Hepatocyte (in vitro differentiated cells): Measurements from ENCODE around the gene CHKA. TPM values are rescaled to one million over a fixed set of nuclear protein-coding genes. Genes with fewer than 3 reads are reported as not detected.
A peak's percentile ranks its signal among the peaks of the same experiment; 100 is the strongest.

ENCODE experiments used
- DNase-seq: peaks from one replicate; pipeline ENCODE4 v3.0.0-alpha.2; 2016; ENCODE audit warnings: low spot score
- H2AFZ ChIP-seq: fragments of 200-600 bp; sonication (generic); 2 replicates; pipeline ENCODE4 v1.6.0; 2016; ENCODE audit warnings: antibody characterized with exemption, mild to moderate bottlenecking
- H3K27ac ChIP-seq: fragments of 200-600 bp; sonication (generic); 2 replicates; pipeline ENCODE4 v1.5.1; 2016; ENCODE audit warnings: mild to moderate bottlenecking
- H3K27me3 ChIP-seq: fragments of 200-600 bp; sonication (generic); 2 replicates; pipeline ENCODE4 v1.6.1; 2016
- H3K36me3 ChIP-seq: fragments of 200-600 bp; sonication (generic); replicated peaks from 2 replicates; pipeline ENCODE4 v1.5.1; 2016; ENCODE audit warnings: low read depth; ENCODE audit not compliant: insufficient read depth
- H3K4me1 ChIP-seq: fragments of 200-600 bp; sonication (generic); 2 replicates; pipeline ENCODE4 v1.5.1; 2016; ENCODE audit warnings: mild to moderate bottlenecking, moderate library complexity; ENCODE audit not compliant: insufficient read depth
- H3K4me2 ChIP-seq: fragments of 200-600 bp; sonication (generic); 2 replicates; pipeline ENCODE4 v1.6.0; 2016
- H3K4me3 ChIP-seq: fragments of 200-600 bp; sonication (generic); 2 replicates; pipeline ENCODE4 v1.5.1; 2016; ENCODE audit warnings: mild to moderate bottlenecking
- H3K79me2 ChIP-seq: fragments of 200-600 bp; sonication (generic); 2 replicates; pipeline ENCODE4 v1.6.0; 2017; ENCODE audit warnings: mild to moderate bottlenecking
- H3K9me2 ChIP-seq: fragments of 200-600 bp; sonication (generic); replicated peaks from 2 replicates; pipeline ENCODE4 v1.6.0; 2017; ENCODE audit warnings: mild to moderate bottlenecking; ENCODE audit not compliant: insufficient read depth
- H3K9me3 ChIP-seq: fragments of 200-600 bp; sonication (generic); 2 replicates; pipeline ENCODE4 v1.5.1; 2016; ENCODE audit warnings: low read depth, mild to moderate bottlenecking
- H4K20me1 ChIP-seq: fragments of 200-600 bp; sonication (generic); 2 replicates; pipeline ENCODE4 v1.6.0; 2016; ENCODE audit warnings: mild to moderate bottlenecking; ENCODE audit not compliant: insufficient read depth, poor library complexity, severe bottlenecking
- EZH2 ChIP-seq: fragments of 200-600 bp; sonication (generic); IDR thresholded peaks from 2 replicates; pipeline ENCODE4 v1.6.1; 2016; ENCODE audit warnings: antibody characterized with exemption, mild to moderate bottlenecking, borderline replicate concordance
- EZH2phosphoT487 ChIP-seq: fragments of 200-600 bp; sonication (generic); IDR thresholded peaks from one replicate; pipeline ENCODE4 v1.6.1; 2018; ENCODE audit warnings: antibody characterized with exemption, mild to moderate bottlenecking, low read depth, moderate library complexity; ENCODE audit not compliant: unreplicated experiment, severe bottlenecking
- WGBS: methylation state at CpG from one replicate; pipeline ENCODE4 v1.1.6; 2016; ENCODE audit warnings: low lambda C conversion rate; ENCODE audit errors: missing lambda C conversion rate; 5-methylcytosine and 5-hydroxymethylcytosine counted together
- polyA plus RNA-seq: library from polyadenylated mRNA; unstranded; fragments of >200 nt; fragmentation: Nextera tagmentation; extraction: Ambion mirVana; gene quantifications from 2 replicates; pipeline ENCODE4 v1.2.1, GENCODE V29; 2016
- total RNA-seq: library from RNA; depleted of rRNA; stranded (reverse); fragments of >200 nt; gene quantifications from 2 replicates; pipeline ENCODE4 v1.2.3, GENCODE V29; 2014
- TF ChIP-seq, protein P1 (sequence below): fragments of 200-600 bp; sonication (generic); IDR thresholded peaks from 2 replicates; pipeline ENCODE4 v1.5.1; 2016; ENCODE audit warnings: antibody characterized with exemption, mild to moderate bottlenecking; ENCODE audit not compliant: poor library complexity

The CHKA gene
- total and polyA plus RNA-seq, 2 experiments from 2014 or later: 70.0 to 117 TPM

DNA sequence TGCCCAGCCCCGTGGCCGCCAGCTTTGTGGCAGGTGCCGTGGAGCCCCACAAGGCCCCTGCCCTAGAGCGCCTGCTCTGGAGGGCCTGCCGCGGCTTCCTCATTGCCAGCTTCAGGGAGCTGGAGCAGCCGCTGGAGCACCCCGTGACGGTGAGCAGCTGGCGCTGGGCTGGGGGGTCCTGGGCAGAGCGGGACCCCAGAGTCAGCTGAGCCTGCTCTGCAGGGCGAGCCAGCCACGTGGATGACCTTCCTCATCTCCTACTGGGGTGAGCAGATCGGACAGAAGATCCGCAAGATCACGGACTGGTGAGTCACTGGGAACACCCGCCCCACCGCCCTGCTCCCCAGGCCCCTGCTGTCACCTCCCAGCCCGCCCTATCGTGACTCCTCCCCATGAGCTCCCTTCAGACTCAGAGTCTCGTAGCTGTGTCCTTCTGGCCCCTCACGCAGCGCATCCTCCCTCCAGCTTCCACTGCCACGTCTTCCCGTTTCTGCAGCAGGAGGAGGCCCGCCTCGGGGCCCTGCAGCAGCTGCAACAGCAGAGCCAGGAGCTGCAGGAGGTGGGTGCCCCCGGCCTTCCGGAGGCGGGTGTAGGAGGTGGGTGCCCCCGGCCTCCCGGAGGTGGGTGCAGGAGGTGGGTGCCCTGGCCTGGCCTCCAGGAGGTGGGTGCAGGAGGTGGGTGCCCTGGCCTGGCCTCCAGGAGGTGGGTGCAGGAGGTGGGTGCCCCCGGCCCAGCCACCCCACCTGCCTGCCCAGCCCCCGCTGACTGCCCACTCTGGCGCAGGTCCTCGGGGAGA is 77.6 kb downstream of the CHKA start:
- H3K36me3 ChIP-seq: no peaks in the 10 kb centered on the region

DNA sequence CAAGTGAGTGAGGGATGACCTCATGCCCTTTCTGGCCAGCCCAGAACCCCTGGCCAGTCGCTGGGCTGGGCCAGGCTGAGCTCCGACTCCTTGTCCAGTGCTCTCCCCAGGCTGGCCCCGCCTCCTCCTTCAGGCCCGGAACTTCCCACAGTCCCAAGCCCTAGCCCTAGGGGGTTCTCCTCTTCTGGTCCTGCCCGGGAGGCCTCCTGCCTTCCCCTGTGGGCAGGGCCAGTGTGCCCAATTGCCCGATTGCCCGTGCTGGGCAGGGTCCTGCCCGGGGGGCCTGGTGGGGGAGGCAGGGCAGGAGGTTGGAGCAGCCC is 78.2 kb downstream of the CHKA start:
- H3K79me2 ChIP-seq: peaks cover 7% of the 10 kb centered on the region

More for the DNA sequence above, 77.6 kb downstream of the CHKA start:
- Histone ChIP-seq H4K20me1 (no peaks in the 10 kb centered on the region), H3K4me2 (peak overlapping the region; percentile 25), H3K27me3 (no peaks in the 10 kb centered on the region), H3K79me2 (peaks cover 3% of the 10 kb centered on the region), H3K4me1 (peaks cover 18% of the 10 kb centered on the region), H3K9me3 (no peaks in the 10 kb centered on the region), H3K27ac (peak overlapping the region; percentile 57), H3K9me2 (no peaks in the 10 kb centered on the region), H2AFZ (no peak overlapping the region), H3K4me3 (no peak overlapping the region)
- no peak for TF ChIP-seq EZH2phosphoT487
- TF ChIP-seq EZH2: no peak
- TF ChIP-seq, protein P1, sequence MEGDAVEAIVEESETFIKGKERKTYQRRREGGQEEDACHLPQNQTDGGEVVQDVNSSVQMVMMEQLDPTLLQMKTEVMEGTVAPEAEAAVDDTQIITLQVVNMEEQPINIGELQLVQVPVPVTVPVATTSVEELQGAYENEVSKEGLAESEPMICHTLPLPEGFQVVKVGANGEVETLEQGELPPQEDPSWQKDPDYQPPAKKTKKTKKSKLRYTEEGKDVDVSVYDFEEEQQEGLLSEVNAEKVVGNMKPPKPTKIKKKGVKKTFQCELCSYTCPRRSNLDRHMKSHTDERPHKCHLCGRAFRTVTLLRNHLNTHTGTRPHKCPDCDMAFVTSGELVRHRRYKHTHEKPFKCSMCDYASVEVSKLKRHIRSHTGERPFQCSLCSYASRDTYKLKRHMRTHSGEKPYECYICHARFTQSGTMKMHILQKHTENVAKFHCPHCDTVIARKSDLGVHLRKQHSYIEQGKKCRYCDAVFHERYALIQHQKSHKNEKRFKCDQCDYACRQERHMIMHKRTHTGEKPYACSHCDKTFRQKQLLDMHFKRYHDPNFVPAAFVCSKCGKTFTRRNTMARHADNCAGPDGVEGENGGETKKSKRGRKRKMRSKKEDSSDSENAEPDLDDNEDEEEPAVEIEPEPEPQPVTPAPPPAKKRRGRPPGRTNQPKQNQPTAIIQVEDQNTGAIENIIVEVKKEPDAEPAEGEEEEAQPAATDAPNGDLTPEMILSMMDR: no peak
- 87% methylated on average over 19 of the region's 36 CpGs for WGBS
- DNase-seq: peak; percentile 74

DNA sequence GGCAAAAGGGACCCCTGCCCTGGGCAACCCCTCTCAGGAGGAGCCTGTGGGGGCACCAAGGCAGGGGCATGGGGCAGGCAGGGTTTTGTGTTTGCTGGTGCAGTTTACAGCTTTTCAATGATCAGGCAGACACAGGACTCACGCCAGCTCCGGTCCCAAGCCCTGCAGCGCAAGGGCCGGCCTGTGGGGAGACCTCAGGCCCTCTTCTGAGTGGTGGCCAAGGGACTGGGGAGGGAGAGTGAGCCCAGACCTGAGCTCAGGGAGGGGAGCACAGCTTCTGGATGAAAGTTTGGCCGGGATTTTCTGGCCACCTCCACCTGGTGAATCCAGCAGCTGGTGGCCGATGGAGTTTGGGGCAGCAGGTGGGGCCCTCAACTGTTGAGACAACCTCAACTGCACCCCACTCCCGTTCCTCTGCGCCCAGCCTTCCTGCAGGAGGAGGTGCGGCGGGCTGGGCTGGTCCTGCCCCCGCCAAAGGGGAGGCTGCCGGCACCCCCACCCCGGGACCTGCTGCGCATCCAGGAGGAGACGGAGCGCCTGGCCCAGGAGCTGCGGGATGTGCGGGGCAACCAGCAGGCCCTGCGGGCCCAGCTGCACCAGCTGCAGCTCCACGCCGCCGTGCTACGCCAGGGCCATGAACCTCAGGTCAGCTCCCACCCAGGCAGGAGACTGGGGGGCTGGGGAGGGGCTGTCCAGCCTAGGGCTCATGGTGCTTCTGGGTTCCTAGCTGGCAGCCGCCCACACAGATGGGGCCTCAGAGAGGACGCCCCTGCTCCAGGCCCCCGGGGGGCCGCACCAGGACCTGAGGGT is 78.8 kb downstream of the CHKA start:
- no peak overlapping the region for H3K4me2 ChIP-seq
- no peak for TF ChIP-seq EZH2phosphoT487
- TF ChIP-seq EZH2: no peak
- TF ChIP-seq, protein P1: no peak
- H3K9me3 ChIP-seq: no peaks in the 10 kb centered on the region
- 93% methylated on average over 23 of the region's 27 CpGs for WGBS
- no peaks in the 10 kb centered on the region for H4K20me1 ChIP-seq
- H3K27ac ChIP-seq: no peak overlapping the region
- H3K4me3 ChIP-seq: no peak overlapping the region
- no peak for DNase-seq
- no peaks in the 10 kb centered on the region for H3K27me3 ChIP-seq
- H3K36me3 ChIP-seq: no peaks in the 10 kb centered on the region
- H3K4me1 ChIP-seq: peaks cover 27% of the 10 kb centered on the region
- no peaks in the 10 kb centered on the region for H3K9me2 ChIP-seq
- H3K79me2 ChIP-seq: peaks cover 7% of the 10 kb centered on the region
- H2AFZ ChIP-seq: no peak overlapping the region

More for the DNA sequence above, 78.2 kb downstream of the CHKA start:
- Histone ChIP-seq H4K20me1 (no peaks in the 10 kb centered on the region), H3K9me3 (no peaks in the 10 kb centered on the region), H3K36me3 (no peaks in the 10 kb centered on the region), H3K9me2 (no peaks in the 10 kb centered on the region), H3K4me3 (no peak overlapping the region), H3K4me1 (peaks cover 24% of the 10 kb centered on the region), H2AFZ (no peak overlapping the region), H3K27ac (peak overlapping the region; percentile 57), H3K4me2 (no peak overlapping the region), H3K27me3 (no peaks in the 10 kb centered on the region)
- no peak for TF ChIP-seq EZH2
- TF ChIP-seq EZH2phosphoT487: no peak
- TF ChIP-seq, protein P1: no peak
- WGBS: 87% methylated on average over 8 of the region's 8 CpGs
- no peak for DNase-seq
